Measurements from ENCODE around the gene STK11IP. TPM values are rescaled to one million over a fixed set of nuclear protein-coding genes. Genes with fewer than 3 reads are reported as not detected.
A peak's percentile ranks its signal among the peaks of the same experiment; 100 is the strongest.

STK11IP gene, protein sequence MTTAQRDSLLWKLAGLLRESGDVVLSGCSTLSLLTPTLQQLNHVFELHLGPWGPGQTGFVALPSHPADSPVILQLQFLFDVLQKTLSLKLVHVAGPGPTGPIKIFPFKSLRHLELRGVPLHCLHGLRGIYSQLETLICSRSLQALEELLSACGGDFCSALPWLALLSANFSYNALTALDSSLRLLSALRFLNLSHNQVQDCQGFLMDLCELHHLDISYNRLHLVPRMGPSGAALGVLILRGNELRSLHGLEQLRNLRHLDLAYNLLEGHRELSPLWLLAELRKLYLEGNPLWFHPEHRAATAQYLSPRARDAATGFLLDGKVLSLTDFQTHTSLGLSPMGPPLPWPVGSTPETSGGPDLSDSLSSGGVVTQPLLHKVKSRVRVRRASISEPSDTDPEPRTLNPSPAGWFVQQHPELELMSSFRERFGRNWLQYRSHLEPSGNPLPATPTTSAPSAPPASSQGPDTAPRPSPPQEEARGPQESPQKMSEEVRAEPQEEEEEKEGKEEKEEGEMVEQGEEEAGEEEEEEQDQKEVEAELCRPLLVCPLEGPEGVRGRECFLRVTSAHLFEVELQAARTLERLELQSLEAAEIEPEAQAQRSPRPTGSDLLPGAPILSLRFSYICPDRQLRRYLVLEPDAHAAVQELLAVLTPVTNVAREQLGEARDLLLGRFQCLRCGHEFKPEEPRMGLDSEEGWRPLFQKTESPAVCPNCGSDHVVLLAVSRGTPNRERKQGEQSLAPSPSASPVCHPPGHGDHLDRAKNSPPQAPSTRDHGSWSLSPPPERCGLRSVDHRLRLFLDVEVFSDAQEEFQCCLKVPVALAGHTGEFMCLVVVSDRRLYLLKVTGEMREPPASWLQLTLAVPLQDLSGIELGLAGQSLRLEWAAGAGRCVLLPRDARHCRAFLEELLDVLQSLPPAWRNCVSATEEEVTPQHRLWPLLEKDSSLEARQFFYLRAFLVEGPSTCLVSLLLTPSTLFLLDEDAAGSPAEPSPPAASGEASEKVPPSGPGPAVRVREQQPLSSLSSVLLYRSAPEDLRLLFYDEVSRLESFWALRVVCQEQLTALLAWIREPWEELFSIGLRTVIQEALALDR
- 13.9 TPM for total RNA-seq
- long read RNA-seq, partial matches to known transcripts: 6 of 19 reads
- long read RNA-seq, other reads (novel, unspliced or antisense): 9 of 19 reads

DNA sequence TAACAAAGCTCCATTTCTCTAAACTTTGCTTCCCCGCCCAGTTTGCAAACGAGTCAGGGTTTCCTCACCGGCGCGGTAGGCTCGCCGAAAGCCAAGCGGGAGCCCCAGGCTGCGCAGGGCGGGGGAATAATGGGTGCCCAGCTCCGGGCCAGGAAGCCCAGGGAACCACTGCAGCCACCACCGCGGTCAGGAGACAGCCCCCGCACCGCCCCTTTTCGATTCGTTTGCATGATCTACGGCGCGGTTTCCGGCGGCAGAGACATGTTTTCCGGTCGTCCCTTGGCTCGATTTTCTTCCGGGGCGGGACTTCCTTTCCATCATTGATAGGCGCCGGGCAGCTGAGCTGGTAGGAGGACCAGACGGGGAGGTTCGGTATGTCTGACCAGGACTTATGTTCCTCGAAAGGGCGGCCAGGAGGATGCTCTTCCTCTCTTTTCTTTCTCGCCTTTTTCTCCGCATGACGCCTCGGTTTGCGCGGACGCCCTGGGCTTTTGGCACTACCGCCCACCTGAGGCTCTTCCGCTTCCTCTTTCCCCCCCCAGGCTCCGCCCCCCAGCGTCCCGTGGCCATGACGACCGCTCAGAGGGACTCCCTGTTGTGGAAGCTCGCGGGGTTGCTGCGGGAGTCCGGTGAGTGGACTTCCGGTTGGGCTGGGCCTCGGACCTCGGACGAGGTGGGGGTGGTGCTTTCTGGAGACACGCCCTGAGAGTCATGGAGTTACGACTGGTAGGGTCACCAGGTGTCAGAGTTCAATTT, at the start of gene STK11IP:
TSS of gene STK11IP (plus strand) at position 306 of the 756 bp plus-strand sequence. CDS start at position 569, 263 bp downstream.
- ATAC-seq: peak; percentile 97
- intact Hi-C loops (cut with DNase I): loop anchor here (1.0 to 2.0 kb wide), 2 partner anchors 27 to 99 kb away; partner anchors contain the start of genes GMPPA and OBSL1
- DNase-seq (ENCODE audit: missing footprints): peak; percentile 98

DNA sequence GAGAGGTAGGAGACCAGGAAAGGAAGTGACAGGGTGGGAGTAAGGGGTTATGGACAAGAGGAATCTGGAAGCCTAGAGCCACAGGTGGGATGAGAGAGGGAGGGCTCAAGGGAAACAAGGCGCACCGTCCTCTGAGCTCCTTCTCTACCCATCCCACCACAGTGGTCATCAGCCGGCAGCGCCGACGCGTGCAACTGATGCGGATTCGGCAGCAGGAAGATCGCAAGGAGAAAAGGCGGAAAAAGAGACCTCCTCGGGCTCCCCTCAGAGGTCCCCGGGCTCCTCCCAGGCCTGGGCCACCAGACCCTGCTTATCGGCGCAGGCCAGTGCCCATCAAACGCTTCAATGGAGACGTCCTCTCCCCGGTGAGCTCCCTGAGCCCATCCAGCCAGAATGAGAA, 48.7 kb upstream of the STK11IP start:
- DNase-seq (ENCODE audit: missing footprints) (no peak), ATAC-seq (no peak)
- intact Hi-C loops (cut with DNase I): no loop called here

DNA sequence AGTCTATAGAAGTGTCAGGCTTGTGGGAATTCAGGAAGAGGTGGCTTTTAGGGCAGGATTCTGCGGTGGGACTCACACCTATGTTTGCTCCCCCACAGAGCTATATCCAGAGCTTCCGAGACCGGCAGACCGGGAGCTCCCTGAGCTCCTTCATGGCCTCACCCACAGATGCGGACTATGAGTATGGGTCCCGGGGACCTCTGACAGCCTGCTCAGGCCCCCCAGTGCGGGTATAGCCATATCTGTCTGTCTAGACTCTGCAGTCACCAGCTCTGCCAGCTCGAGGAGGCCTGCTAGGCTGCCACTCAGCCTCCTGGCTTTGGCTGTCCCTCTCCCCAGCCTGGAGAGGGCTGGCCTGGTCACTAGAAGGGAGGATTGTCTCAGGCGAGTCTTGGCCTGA, 48.0 kb upstream of the STK11IP start:
- no peak for DNase-seq (ENCODE audit: missing footprints)
- intact Hi-C loops (cut with DNase I): no loop called here
- ATAC-seq: no peak

DNA sequence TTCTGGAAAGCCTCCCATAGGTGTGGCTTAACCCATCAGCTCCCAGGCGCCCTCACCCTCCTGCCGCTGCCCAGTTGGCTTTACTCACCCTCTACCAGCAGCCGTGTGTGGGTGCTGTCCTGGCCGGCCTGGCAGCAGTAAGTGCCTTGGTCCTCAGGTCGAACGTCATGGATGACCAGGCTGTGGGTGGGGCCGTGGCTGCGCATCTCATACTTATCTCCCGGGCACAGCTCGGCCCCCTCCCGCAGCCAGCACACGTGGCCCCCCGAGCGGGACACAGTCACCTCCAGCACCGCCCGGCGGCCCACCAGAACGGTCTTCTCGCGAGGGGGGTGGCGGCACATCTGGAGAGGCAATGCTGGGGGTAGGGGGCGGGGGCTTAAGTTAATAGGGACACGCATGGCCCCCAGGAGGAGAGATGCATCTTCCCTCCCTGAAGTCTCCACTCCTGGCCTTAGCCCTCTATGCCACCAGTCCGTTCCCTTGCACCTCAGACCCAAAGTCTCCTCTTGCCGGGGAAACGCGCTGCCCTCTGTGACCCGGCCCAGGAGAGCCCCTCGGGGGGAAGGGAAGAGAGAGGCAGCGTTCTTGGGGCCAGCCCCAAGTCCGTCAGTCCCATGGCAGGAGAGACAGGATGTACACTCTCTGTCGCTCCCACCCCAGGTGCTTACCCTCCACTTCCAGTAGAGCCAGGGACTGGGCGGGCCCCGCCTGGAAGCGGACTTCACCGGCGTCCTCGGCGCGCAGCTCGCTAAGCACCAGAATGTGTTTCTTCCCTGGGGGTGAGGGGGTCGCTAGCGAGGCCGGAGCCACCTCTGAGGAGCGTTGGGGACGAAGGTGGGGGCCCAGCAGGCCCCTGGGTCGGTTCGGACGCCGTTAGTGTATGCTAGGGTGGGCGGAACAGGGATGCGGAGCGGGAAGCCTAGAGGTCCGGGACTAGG, 45.9 kb upstream of the STK11IP start:
- intact Hi-C loops (cut with DNase I): no loop called here
- ATAC-seq: no peak
- no peak for DNase-seq (ENCODE audit: missing footprints)

DNA sequence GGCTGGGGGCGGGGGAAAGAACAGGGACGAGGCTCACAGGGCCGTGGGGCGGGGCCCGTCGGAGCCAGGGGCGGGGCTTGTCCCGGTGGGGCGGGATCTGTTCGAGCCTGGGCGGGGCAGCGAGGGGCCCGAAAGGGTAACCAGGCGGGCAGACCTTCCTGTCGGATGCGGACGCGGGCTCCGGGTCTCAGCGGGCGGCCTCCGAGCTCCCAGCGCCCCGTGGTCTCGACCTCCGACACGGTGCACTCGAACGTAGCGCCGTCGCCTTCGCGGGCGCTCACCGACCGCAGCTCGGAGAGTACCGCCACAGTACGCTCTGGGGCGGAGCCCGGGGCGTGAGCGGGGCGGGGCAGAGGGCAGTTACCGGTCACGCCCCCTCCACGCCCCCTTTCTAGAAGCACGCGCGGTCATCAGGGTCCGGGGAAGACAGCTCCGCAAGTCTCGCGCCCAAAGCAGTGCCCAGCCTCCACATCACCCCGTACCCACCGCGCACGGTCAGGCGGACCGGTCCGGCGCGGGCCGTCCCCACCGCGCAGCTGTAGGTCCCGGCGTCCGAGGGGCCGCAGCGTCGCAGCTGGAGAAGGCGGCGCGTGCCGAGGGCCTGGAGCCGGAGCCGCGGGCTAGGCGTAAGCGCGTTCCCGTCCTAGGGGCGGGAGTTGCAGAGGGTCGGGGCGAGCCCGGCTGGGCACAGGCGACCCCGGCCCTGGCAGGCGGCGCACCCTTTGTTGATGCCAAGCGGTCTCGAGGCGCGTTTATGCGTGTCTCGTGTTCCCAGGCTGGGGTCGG, 45.1 kb upstream of the STK11IP start:
- ATAC-seq (peak; percentile 93), DNase-seq (ENCODE audit: missing footprints) (peak; percentile 90)
- intact Hi-C loops (cut with DNase I): no loop called here

DNA sequence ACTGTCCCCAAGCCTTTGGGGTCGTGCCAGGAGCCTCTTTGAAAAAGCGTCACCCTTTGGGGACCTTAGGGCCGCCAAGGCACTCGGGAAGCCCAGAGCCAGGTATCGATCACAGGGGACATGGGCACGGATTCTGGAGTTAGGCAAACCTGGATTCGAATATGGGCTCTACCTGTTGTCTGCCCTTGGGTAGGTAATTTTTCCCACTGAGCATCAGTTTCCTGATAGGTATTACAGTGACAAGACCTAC, 44.6 kb upstream of the STK11IP start:
- no peak for DNase-seq (ENCODE audit: missing footprints)
- ATAC-seq: no peak
- intact Hi-C loops (cut with DNase I): no loop called here

DNA sequence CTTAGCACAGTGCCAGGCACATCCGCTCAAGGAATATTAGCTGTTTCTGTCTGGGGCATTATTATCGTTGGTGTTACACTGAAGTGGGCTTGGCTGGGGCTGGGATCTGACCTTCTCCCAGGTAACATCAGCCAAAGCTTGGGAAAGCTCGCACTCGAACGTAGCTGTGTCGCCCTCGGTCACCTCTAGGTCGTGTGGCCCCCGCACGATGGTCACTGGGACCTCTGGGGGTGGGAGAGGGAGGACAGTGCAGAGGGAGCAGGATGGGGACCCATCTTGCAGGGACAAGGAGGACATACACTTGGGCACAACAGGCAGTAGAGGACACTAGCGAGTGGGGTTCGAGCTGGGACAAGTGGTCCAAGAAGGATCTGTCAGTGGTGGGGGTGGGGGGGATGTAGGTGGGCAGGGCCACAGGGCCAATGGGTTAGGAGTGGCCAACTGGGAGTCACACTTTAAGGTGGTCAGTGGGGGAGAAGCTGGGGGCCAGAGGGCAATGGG, 44.1 kb upstream of the STK11IP start:
- DNase-seq (ENCODE audit: missing footprints): no peak
- ATAC-seq: no peak

DNA sequence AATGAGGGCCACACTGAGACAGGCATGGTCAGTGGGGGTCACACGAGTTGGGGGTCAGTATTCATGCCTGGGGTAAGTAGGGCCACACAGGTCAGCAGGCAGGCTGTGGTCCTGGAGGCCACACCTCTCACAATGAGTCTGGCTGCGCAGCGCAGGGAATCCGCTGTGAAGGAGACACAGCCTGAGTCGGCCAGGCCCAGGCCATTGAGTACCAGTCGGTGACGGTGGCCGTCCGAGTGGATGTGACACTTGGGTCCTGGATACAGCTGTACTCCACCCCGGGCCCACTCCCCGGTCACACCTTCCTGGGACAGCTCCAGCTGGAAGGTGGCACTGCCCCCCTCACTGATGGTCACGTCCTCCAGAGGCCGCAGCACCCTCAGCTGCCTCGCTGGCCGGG, 43.3 kb upstream of the STK11IP start:
- DNase-seq (ENCODE audit: missing footprints): peak; percentile 68
- ATAC-seq: no peak
- intact Hi-C loops (cut with DNase I): no loop called here

More for the DNA sequence above, 44.1 kb upstream of the STK11IP start:
- intact Hi-C loops (cut with DNase I): no loop called here

DNA sequence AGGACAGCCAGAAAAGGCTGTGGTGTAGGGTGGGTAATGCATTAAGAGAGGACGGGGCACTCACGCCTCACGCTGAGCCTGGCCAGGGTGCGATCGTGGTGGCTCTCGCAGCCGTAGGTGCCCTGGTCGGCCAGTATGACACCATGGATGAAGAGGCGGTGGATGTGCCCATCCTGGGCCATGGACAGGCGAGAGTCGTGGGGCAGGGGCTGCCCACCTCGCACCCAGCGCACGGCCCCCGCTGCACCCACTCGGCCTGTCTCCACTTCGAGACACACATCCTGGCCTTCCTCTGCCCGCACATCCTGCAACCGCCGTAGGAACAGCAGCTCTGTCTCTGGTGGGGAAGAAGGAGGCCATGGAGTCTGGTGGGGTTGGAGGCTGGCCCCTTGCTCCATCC, 41.7 kb upstream of the STK11IP start:
- no peak for ATAC-seq
- DNase-seq (ENCODE audit: missing footprints): peak; percentile 43

DNA sequence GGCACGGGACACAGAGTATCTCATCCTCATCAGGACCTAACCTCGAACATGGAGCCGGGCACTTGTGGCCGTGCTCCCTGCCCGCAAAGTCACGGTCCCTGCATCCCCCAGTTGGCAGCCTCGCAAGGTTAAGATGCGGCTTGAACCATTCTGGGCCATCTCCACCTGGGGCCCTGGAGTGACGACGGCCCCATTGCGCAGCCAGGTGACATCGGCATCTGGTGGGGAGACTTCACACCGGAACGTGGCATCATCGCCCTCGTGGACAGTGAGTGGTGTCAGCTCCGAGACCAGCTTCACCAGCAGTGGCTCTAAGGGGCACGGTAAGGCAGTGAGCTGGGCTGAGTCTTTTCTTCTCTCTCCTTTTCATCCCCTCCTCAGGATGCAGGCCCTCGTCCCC, 41.2 kb upstream of the STK11IP start:
- intact Hi-C loops (cut with DNase I): no loop called here
- ATAC-seq (no peak), DNase-seq (ENCODE audit: missing footprints) (peak; percentile 62)

More for the DNA sequence above, 41.7 kb upstream of the STK11IP start:
- intact Hi-C loops (cut with DNase I): no loop called here

DNA sequence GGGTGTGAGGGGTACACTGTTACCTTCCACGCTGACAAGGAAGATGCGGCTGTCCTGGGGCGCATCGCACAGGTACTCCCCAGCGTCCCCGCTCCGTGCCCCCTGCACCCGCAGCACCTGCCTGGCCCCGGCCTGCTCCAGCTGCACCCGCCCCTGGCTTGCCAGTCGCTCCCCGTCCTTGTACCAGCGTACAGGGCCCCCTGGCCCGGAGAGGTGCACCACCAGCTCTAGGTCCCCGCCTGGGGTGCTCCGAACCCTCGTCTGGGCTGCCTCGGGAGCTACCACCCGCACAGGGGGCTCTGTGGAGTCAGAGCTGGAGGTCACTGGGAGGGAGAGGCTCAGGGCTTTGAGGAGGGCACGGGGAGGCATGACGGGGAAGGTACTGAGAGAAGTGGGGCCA, 40.3 kb upstream of the STK11IP start:
- DNase-seq (ENCODE audit: missing footprints) (peak; percentile 34), ATAC-seq (no peak)
- intact Hi-C loops (cut with DNase I): no loop called here

DNA sequence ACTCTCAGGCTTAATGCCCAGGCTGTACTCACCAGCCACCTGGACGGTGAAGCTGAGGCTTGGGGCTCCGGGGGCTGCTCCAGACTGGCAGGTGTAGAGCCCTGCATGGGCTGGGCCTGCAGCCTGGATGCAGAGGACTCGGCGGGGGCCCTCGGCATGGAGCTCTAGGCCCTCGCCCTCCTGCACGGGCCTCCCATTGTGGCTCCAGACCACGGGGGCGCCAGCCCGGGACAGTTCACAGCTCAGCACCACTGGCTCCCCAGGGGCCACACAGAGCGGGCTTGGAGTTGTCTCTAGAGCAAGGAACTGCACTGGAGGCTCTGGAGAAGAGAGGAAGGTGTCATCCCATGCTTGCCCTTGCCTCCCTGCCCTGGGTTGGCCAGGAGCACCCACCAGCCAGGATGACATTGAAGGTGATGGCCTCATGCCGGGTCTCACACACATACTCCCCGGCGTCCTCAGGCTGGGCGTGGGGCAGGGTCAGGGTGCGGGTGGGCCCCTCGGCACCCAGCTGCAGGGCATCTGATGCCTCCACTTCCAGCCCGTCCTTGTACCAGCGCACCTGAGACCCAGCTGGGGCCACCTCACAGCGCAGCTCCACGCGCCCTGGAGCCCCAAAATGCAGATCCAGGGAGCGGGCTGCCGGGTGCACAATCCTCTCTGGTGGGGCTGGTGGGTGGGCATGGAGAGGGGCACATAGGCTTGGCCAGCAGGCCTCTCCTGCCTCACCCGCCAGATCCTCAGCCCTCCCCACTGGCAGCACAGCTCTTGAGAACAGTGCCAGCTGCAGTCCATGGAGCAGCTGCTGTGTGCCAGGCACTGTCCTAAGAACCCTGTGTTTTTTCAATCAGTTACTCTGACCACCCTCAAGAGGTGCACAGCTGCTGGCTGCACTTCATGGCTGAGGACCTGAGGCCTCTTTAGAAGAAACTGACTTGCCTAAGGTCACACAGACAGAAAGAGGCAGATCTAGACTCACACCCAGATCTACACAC, 39.6 kb upstream of the STK11IP start:
- intact Hi-C loops (cut with DNase I): no loop called here
- no peak for ATAC-seq
- DNase-seq (ENCODE audit: missing footprints): peak; percentile 61

DNA sequence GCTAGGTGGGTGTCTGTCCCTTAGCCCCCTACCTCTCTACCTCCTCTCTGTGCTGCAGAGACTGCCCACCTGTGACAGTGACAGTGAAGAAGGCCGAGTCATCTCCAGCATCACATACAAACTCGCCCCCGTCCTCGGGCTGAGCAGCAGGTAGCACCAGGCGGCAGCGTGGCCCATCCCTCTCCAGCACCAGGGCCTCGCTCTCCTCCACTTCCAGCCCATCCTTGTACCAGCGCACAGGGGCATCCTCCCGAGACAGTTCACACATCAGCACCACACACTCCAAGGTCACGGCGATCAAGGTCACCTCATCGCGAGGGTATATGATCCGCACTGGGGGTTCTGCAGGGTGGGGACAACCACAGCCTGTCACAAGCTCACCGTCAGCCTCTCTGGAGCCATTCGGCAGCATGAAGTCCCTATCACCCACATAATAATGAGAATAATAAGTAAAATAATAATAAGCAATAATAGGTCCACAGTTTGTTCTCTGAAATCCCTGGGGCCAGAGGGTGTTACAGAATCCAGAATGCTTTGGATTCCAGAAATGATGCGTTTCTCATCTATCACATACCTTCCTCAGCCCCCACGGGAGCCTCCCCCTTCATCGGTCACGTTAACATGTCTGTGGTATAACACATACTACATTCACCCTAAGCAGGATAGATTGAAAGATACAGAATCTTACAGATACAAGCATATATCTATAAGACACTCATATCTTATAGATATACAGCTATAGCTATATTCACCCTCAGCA, 38.3 kb upstream of the STK11IP start:
- intact Hi-C loops (cut with DNase I): no loop called here
- DNase-seq (ENCODE audit: missing footprints) (no peak), ATAC-seq (no peak)

DNA sequence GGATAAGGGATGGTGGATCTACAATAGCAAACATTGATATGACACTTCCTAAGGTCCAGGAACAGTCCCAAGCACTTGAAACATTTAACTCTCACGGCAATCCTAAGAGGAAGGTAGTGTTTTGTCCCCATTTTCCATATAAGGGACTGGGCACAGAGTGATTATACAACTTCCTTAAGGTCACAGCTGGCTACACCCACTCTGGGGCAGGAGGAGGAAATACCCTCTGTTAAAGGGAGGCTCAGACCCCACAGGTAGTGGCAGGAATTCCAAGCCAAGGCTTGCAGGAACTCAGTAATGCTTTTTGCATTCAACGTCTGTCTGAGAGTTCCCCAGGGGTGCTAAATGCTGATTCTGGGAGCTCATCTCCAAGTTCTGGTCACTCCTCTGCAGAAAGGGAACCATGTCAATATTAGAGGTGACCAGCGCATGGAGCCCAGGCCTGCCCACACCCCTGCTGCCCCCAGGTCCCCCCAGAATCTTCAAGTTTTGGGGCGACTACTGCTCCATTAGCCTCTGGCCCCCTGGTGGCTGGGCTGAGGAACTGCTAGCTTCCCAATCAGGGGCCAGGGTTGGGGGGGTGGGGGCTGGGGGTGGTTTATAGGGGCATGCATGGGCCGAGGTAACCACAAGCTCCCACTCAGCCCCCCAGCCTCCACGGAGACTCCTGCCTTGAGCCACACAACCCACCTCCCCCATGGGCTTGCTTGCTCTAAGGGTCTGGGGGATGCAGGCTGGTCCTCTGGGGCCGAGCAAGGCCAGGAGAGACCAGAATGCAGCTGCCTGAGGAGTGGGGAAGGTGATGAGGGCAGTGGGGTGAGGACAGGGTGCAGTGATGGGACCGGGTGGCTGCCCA, 37.4 kb upstream of the STK11IP start:
- DNase-seq (ENCODE audit: missing footprints) (peak; percentile 40), ATAC-seq (peak; percentile 2)
- intact Hi-C loops (cut with DNase I): no loop called here

Data from Right ventricle myocardium inferior (tissue), 1 donor.